SK-N-MC (cell line): ENCODE measurements around the gene PLEKHG5.

Experiments used
- DNase-seq: peaks from one replicate; pipeline ENCODE4 v3.0.0-alpha.2; 2011; ENCODE audit warnings: low read depth, low spot score
- H3K27ac ChIP-seq: fragments of 200-600 bp; sonication (generic); 2 replicates; pipeline ENCODE4 v1.5.1; 2016; ENCODE audit warnings: mixed run types
- H3K36me3 ChIP-seq: fragments of 200-600 bp; sonication (generic); 2 replicates; pipeline ENCODE4 v1.6.1; 2017; ENCODE audit warnings: antibody characterized with exemption, low read length, mixed read lengths; ENCODE audit not compliant: insufficient read depth
- H3K4me3 ChIP-seq: fragments of 200-600 bp; sonication (generic); 2 replicates; pipeline ENCODE4 v1.5.1; 2016
- H3K9ac ChIP-seq: fragments of 200-600 bp; sonication (generic); 2 replicates; pipeline ENCODE4 v1.8.0; 2017; ENCODE audit warnings: mixed run types, mixed read lengths; ENCODE audit not compliant: insufficient read length
- H3K9me3 ChIP-seq: fragments of 200-600 bp; sonication (generic); 2 replicates; pipeline ENCODE4 v1.6.1; 2017; ENCODE audit warnings: low read depth, mild to moderate bottlenecking, antibody characterized with exemption, low read length, moderate library complexity, mixed read lengths
- EZH2 ChIP-seq: fragments of 200-600 bp; sonication (generic); IDR thresholded peaks from one replicate; pipeline ENCODE4 v1.6.1; 2017; ENCODE audit warnings: antibody characterized with exemption
- FOXP2 ChIP-seq: optimal IDR thresholded peaks from 2 replicates; pipeline ENCODE3; 2011; ENCODE audit warnings: mild to moderate bottlenecking, moderate library complexity; ENCODE audit not compliant: insufficient read depth; ENCODE audit errors: extremely low read length, control extremely low read depth
- POLR2AphosphoS5 ChIP-seq: IDR thresholded peaks from 2 replicates; pipeline ENCODE4 v1.6.1; 2012; ENCODE audit warnings: mild to moderate bottlenecking, low read depth, low read length, borderline replicate concordance

PLEKHG5 gene

DNA sequence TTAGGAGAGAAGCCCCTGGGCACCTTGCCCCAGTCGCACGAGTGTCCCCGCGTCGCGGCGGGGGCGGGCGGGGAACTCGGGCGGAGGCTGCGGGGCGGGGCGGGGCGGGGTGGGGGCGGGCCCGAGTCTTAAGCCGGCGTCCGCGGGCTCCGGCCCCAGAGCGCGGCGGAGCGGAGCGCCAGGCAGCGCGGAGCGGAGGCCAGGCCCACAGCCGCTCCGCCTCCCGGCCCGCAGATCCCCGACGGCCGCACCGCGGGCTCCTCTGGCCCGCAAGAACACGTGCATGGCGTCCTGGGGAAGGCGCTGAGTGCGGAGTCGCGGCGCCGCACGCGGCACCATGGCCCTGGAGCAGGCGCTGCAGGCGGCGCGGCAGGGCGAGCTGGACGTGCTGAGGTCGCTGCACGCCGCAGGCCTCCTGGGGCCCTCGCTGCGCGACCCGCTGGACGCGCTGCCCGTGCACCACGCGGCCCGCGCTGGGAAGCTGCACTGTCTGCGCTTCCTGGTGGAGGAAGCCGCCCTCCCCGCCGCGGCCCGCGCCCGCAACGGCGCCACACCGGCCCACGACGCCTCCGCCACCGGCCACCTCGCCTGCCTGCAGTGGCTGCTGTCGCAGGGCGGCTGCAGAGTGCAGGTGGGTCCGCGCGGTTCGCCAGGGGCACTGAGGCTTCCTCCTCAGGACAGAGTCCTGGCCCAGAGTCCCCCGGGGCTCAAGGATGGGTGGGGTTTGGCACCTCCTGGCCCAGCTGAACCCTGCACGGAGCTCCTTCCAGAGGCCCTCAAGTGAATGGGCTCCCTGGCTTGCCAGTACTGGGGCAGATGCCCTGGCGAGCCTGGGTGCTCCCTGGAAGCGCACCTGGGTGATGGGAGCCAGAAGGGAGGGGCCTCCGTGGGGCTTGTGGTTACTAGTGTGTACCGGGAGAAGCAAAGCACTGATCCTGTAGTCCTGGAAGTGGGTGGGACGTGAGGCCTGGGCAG, 66.6 kb downstream of the PLEKHG5 start, which contains the start of gene ESPN:
TSS of gene ESPN (plus strand) at position 158 of the 975 bp plus-strand sequence. CDS start at position 338, 180 bp downstream.
- Histone ChIP-seq H3K9me3 (no peaks in the 10 kb centered on the region), H3K36me3 (no peaks in the 10 kb centered on the region), H3K4me3 (peak within 1 kb of the TSS; percentile 42; the same call in 1 of the 2 replicates), H3K9ac (no peak within 1 kb of the TSS), H3K27ac (no peak within 1 kb of the TSS)
- no peak for DNase-seq
- TF ChIP-seq POLR2AphosphoS5 (no peak), FOXP2 (no peak), EZH2 (no peak)

DNA sequence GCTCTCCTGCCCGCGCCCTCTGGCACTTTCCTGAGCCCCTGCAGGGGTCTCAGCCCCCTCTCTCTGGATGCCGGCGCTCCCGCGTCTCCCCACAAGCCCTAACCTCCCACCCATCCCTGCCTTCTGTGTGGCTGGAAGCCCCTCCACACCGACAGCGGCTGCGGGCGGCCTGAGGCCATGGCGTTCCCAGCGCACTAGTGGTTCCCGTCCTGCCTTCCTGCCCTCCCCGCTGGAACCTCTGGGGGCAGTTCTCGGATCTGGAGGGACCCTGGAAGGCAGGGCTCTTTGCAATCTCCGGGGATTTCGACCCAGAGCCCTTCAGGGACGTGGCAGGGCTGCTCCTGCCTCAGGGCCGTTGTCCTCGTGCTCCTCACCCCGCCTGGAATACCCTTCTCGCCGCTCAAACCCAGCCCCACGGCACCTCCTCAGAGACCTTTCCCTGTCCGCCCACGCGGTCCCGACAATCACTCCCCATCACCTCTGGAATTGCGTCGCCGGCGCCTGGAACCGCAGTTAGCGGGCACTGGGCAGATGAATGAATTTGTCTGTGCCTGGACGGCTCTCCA, 67.4 kb downstream of the PLEKHG5 start:
- Histone ChIP-seq H3K27ac (no peak overlapping the region), H3K9ac (no peak overlapping the region), H3K9me3 (no peaks in the 10 kb centered on the region), H3K4me3 (0 out of 2 replicates have a peak overlapping the region, but pooled peaks have one; percentile 9), H3K36me3 (no peaks in the 10 kb centered on the region)
- no peak for TF ChIP-seq FOXP2
- no peak for TF ChIP-seq POLR2AphosphoS5
- TF ChIP-seq EZH2: peak; percentile 87
- DNase-seq: no peak

DNA sequence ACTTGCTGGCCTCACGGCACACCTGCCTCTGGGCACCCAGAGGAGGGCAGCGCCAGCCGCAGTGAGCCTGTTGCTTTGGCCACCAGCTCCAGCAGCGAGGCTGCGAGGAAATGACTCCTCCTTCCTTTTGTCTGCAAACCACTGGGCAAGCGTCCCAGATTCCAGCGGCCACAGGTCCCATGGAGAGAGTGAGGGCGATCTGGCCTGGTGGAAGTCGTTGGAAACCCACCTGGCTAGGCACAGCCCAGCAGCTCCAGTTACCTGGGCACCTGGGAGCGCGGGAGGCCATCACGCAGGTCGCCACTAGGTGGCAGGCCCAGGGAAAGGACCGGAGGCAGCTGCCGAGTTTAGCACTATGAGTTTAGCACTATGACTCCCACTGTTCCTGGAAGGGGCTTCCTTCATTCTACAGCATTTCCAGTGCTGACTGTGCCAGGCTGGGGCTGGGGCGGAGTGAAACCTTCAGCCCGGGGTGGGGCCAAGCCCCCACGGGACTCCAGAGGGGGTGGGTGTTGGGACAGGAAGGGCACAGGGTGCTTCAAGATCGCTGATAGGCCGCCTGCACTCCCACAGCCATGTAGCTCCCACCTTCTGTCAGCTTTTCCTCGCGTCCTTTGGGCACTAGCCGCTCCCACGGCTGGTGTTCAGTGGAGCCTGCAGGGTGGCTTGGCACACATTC, 68.0 kb downstream of the PLEKHG5 start:
- Histone ChIP-seq H3K9me3 (no peaks in the 10 kb centered on the region), H3K36me3 (no peaks in the 10 kb centered on the region), H3K4me3 (0 out of 2 replicates have a peak overlapping the region, but pooled peaks have one; percentile 9), H3K9ac (no peak overlapping the region), H3K27ac (no peak overlapping the region)
- no peak for TF ChIP-seq EZH2
- TF ChIP-seq FOXP2: no peak
- TF ChIP-seq POLR2AphosphoS5: no peak
- DNase-seq: no peak

DNA sequence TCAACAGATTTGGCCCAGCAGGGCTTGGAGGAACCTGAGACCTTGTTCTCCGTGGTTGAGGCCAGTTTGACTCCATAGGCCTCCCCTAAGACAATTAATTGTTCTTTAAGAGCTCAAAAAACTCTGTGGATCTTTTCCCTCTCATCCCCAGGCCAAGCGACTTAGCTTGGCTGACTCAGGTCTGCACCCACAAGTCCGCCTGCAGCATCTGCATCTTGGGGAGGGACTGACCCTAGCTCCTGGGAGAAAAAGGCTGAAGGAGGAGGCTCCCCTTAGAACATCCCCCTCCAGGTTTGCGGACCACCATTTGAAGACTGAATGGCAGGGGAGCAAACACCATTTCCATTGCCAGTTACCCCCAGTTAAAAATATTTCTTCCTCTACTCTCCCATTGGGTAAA, 70.2 kb downstream of the PLEKHG5 start:
- H3K9me3 ChIP-seq: no peaks in the 10 kb centered on the region
- TF ChIP-seq EZH2 (no peak), FOXP2 (no peak), POLR2AphosphoS5 (no peak)
- no peak overlapping the region for H3K27ac ChIP-seq
- no peaks in the 10 kb centered on the region for H3K36me3 ChIP-seq
- no peak overlapping the region for H3K9ac ChIP-seq
- DNase-seq: no peak
- no peak overlapping the region for H3K4me3 ChIP-seq

DNA sequence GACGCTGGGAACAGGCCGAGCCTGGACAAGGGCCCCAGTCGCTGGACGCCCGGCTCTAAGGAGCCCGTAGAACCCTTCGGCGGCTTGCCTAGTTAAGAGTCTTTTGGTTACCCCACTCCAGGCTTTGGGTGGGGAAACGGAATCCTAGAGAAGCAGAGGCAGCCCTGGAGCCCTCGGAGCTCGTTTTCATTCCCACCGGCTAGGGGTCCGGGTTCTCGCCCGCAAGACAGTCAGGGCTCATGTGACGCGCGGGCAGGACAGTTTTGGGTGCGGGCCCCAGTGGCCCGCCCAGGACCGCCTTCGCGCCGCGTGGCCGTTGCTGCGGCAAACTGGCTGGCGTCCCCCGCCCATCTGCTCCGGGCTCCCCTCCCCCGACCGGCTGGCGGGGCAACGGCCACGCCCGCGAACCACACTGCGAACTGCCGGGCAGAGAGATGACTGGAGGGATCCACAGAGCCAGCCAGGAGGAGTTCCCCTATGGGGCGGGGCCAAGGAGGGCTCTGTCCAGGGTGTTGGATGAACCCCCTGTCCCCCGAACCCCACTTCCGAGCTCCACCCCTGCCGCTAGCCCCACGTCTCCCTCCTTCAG, 70.9 kb downstream of the PLEKHG5 start:
- H3K36me3 ChIP-seq: no peaks in the 10 kb centered on the region
- TF ChIP-seq FOXP2 (no peak), POLR2AphosphoS5 (no peak), EZH2 (no peak)
- no peak for DNase-seq
- no peak overlapping the region for H3K27ac ChIP-seq
- no peak overlapping the region for H3K9ac ChIP-seq
- H3K4me3 ChIP-seq: peak overlapping the region; percentile 22; the same call in 1 of the 2 replicates
- no peaks in the 10 kb centered on the region for H3K9me3 ChIP-seq

DNA sequence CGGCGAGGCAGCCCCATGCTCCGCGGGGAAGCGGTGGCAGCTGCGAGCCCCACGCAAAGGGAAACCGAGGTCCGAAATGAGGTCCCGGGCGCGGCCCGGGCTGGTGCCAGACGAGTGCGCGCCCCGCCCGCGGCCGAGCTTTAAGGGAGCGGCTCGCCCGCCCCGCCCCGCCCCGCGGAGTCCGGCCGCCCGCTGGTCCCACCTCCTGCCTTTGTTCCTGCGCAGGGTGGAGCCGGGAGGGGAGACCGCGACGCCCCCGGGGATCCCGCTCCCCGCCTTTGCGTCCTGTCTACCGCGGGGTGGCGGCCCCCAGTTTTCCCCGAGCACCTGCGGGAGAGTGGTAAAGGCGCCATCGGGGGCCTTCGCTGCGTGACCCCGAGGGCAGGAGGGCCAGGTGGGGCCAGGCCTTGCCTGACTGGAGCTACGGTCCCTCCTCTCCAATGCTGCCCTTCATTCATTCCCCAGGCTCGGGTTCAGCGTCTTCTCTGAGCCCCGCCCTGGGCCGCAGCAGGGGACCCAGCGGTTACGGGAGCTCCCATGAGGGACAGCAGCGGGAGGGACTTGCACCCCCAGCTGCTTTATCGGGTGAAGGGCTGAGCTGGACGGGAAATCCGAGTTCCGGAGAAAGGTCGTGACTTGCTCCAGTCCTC, 71.5 kb downstream of the PLEKHG5 start, which contains the start of gene HES2:
TSS of gene HES2 (minus strand) at position 116 of the 650 bp plus-strand sequence. CDS start at position 17, 99 bp downstream.
- DNase-seq: no peak
- H3K4me3 ChIP-seq: peak within 1 kb of the TSS; percentile 28; the same call in 1 of the 2 replicates
- H3K27ac ChIP-seq: no peak within 1 kb of the TSS
- TF ChIP-seq EZH2: no peak
- no peak for TF ChIP-seq FOXP2
- TF ChIP-seq POLR2AphosphoS5: no peak
- H3K36me3 ChIP-seq: no peaks in the 10 kb centered on the region
- no peaks in the 10 kb centered on the region for H3K9me3 ChIP-seq
- no peak within 1 kb of the TSS for H3K9ac ChIP-seq

DNA sequence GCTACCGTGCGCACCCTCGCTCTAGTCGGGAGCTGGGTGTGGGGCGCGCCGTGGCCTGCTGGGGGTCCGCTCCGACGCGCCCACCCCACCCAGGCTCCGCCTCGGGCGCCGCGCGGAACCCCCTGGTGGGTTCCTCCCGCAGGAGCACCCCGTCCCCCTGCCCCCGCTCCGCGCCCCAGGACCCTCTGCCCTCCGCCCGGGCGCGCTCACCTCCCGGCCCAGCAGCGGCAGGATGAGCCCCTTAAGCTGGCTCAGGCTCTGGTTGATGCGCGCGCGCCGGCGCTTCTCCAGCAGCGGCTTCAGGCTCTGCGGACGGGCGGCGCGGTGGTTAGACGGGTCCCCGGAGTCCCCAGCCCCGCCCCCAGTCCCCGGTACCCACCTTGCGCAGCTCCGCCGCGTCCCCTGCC, 72.1 kb downstream of the PLEKHG5 start:
- no peaks in the 10 kb centered on the region for H3K36me3 ChIP-seq
- no peaks in the 10 kb centered on the region for H3K9me3 ChIP-seq
- TF ChIP-seq POLR2AphosphoS5: no peak
- TF ChIP-seq FOXP2: no peak
- no peak for TF ChIP-seq EZH2
- 0 out of 2 replicates have a peak overlapping the region, but pooled peaks have one; percentile 28 for H3K4me3 ChIP-seq
- H3K9ac ChIP-seq: no peak overlapping the region
- DNase-seq: no peak
- no peak overlapping the region for H3K27ac ChIP-seq
